Measurements from ENCODE around the gene CYTH3.

CYTH3 gene

GRCh38 chr7:6252341-6252746, 20.1 kb downstream of the CYTH3 start:
- H3F3A ChIP-seq (ENCODE audit: insufficient read depth), result no peaks in the 10 kb centered on the region
- H3K4me2 ChIP-seq (ENCODE audit: low read depth, low read length, poor library complexity, severe bottlenecking), result no peak overlapping the region
- H3K9me3 ChIP-seq (ENCODE audit: insufficient read depth, low read length), result no peaks in the 10 kb centered on the region
- no peak overlapping the region for H3K9ac ChIP-seq (ENCODE audit: low read length)
- H3K27ac ChIP-seq (ENCODE audit: low read depth, low read length), result no peak overlapping the region
- no peaks in the 10 kb centered on the region for H3K9me2 ChIP-seq (replicated peaks; ENCODE audit: insufficient read depth, low read length)
- no peaks in the 10 kb centered on the region for H3K27me3 ChIP-seq (ENCODE audit: low read length)
- H3K36me3 ChIP-seq (ENCODE audit: low read length), result no peaks in the 10 kb centered on the region
- H3K79me2 ChIP-seq (ENCODE audit: insufficient read depth, low read length), result no peaks in the 10 kb centered on the region
- H3K4me3 ChIP-seq (ENCODE audit: insufficient read depth, low read length, poor library complexity, severe bottlenecking), result no peak overlapping the region
- TF ChIP-seq CTCF (IDR thresholded peaks at IDR 0.05; ENCODE audit: insufficient read depth, low read length, poor library complexity, severe bottlenecking), result no peak
- no peak for TF ChIP-seq EZH2phosphoT487 (conservative IDR thresholded peaks at IDR 0.05; ENCODE audit: low read length)
- no peaks in the 10 kb centered on the region for H4K20me1 ChIP-seq (ENCODE audit: low read depth, low read length)
- no peak overlapping the region for H2AFZ ChIP-seq (ENCODE audit: low read depth, low read length, severe bottlenecking)

DNA sequence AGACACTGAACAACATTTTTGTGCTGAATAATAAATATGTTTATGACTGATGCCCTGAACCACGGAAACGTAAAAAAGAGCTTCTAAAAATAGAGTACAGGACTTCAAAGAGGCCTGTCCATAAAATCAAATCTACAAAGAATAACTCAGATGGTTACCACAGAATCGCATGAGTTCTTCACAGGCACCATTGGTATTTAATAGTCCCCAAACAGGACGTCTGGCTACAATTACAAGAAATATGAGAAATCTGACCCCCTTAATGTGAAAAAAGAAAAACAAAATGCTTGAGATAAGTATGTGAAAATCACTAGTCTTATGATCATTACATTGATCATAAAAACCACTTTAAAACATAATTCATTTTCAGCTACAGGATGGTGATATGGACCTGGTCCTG, 20.8 kb downstream of the CYTH3 start:
- no peak overlapping the region for H3K4me3 ChIP-seq (ENCODE audit: insufficient read depth, low read length, poor library complexity, severe bottlenecking)
- H3K36me3 ChIP-seq (ENCODE audit: low read length), result no peaks in the 10 kb centered on the region
- no peak for TF ChIP-seq CTCF (IDR thresholded peaks at IDR 0.05; ENCODE audit: insufficient read depth, low read length, poor library complexity, severe bottlenecking)
- no peak for TF ChIP-seq EZH2phosphoT487 (conservative IDR thresholded peaks at IDR 0.05; ENCODE audit: low read length)
- no peaks in the 10 kb centered on the region for H3K79me2 ChIP-seq (ENCODE audit: insufficient read depth, low read length)
- H3K9me3 ChIP-seq (ENCODE audit: insufficient read depth, low read length), result no peaks in the 10 kb centered on the region
- H3K27me3 ChIP-seq (ENCODE audit: low read length), result no peaks in the 10 kb centered on the region
- H3F3A ChIP-seq (ENCODE audit: insufficient read depth), result no peaks in the 10 kb centered on the region
- no peak overlapping the region for H3K27ac ChIP-seq (ENCODE audit: low read depth, low read length)
- no peak overlapping the region for H3K9ac ChIP-seq (ENCODE audit: low read length)
- H2AFZ ChIP-seq (ENCODE audit: low read depth, low read length, severe bottlenecking), result no peak overlapping the region
- H3K4me2 ChIP-seq (ENCODE audit: low read depth, low read length, poor library complexity, severe bottlenecking), result no peak overlapping the region
- no peaks in the 10 kb centered on the region for H4K20me1 ChIP-seq (ENCODE audit: low read depth, low read length)
- no peaks in the 10 kb centered on the region for H3K9me2 ChIP-seq (replicated peaks; ENCODE audit: insufficient read depth, low read length)

DNA sequence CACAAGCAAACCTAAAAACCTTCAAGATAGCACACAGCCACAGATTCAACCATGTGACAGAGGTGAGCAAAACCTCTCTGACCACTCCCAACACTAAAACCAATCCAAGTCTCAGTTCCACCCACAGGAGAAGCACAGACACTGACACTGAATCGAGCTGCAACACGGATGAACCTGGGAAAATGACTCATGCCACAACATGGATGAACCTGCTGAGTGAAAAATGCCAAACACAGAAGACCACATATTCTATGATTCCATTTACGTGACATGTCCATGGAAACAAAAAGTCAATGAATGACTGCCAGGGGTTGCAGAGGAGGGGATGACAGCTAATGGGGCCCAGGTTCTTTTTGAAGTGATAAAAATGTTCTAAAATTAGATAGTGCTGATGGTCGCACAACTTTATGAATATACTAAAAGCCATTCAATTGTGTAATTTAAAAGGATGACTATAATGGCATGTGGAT, 22.0 kb downstream of the CYTH3 start:
- Histone ChIP-seq H3K27ac (ENCODE audit: low read depth, low read length) (no peak overlapping the region), H3K36me3 (ENCODE audit: low read length) (no peaks in the 10 kb centered on the region), H3K9me3 (ENCODE audit: insufficient read depth, low read length) (no peaks in the 10 kb centered on the region), H3F3A (ENCODE audit: insufficient read depth) (no peaks in the 10 kb centered on the region), H3K27me3 (ENCODE audit: low read length) (no peaks in the 10 kb centered on the region), H3K4me2 (ENCODE audit: low read depth, low read length, poor library complexity, severe bottlenecking) (no peak overlapping the region), H2AFZ (ENCODE audit: low read depth, low read length, severe bottlenecking) (no peak overlapping the region), H3K9ac (ENCODE audit: low read length) (no peak overlapping the region), H3K9me2 (replicated peaks; ENCODE audit: insufficient read depth, low read length) (no peaks in the 10 kb centered on the region), H4K20me1 (ENCODE audit: low read depth, low read length) (no peaks in the 10 kb centered on the region), H3K4me3 (ENCODE audit: insufficient read depth, low read length, poor library complexity, severe bottlenecking) (no peak overlapping the region), H3K79me2 (ENCODE audit: insufficient read depth, low read length) (no peaks in the 10 kb centered on the region)
- TF ChIP-seq EZH2phosphoT487 (conservative IDR thresholded peaks at IDR 0.05; ENCODE audit: low read length) (no peak), CTCF (IDR thresholded peaks at IDR 0.05; ENCODE audit: insufficient read depth, low read length, poor library complexity, severe bottlenecking) (no peak)

Measured in SU-DHL-6 (cell line).